GM21390 (cell line): ENCODE data around the gene GLCE.

Experiments used
- ATAC-seq: cut with Tn5 transposase; IDR thresholded peaks from one replicate; pipeline ENCODE4 v1.9.1; 2021; ENCODE audit not compliant: unreplicated experiment

GLCE gene

DNA sequence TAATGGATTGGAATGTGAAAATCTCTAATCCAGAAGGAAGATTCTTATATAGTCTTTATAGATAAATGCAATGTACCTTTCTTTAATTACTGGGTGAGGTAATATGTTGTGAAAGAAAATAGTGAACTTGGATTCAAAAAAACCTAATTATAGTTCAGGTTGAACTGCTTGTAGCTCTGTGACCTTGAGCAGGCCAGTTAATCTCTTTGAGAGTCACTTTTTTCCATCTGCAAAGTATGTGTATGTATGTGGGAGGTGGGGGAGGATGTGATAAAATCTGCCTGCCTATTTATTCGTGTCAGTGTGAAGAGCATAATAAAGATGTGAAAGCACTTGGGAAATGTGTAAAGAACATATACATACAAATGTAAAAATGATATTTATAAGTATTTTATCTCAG, 34.4 kb downstream of the GLCE start:
- no peak for ATAC-seq

DNA sequence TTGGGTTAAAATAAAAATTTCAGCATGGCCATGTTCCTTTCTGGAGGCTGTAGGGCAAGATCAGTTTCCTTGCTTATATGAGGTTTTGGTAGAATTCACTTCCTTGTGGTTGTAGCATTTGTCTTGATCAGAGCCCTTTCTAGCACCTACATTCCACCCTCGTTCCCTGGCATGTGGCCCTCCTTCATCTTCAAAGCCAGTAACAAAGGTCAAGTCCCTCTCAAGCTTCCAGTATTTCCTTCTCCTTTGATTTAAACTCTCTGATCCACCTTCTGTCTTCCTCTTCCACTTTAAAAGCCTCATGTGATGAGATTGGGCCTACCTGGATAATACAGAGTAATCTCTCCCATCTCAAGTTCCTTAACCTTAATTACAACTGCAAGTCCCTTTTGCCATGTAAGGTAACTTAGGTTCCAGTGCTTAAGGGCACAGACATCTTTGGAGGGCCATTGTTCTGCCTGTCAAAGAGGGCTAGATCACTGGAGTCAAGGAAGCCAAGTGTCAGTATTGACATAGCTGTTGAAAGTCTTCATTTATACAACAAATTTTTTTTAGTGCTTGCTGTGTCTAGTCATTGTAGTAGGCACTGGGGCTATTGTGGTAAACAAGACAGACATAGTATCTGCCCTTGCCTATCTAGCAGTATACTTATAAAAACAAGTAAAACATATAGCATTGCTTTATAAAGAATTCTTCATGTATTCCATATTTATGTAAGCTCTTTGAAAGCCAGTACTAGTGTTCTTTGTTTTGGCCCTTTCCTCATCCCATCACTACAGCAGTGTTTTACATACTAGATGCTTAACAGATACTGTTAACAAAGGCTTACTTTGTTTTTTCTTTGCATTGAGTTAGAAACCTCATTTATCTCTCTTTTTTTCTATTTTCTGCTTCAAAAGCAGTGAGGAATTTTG, 40.7 kb downstream of the GLCE start:
- no peak for ATAC-seq

DNA sequence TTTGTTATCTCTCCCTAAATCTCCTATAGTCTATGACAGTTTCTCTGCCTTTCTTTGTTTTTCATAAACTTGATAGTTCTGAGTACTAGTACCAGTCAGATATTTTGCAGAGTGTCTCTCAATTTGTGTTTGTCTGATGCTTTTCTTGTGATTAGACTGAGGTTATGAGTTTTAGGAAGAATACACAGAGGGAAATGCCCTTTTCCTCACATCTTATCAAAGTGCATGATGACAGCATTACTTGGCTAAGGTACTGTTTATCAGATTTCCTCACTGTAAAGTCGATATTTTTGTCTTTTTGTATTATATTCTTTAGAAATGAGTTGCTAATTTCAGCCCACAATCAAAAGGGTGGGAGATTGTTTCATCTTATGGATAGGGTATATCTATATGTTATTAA, 45.6 kb downstream of the GLCE start:
- ATAC-seq = no peak

DNA sequence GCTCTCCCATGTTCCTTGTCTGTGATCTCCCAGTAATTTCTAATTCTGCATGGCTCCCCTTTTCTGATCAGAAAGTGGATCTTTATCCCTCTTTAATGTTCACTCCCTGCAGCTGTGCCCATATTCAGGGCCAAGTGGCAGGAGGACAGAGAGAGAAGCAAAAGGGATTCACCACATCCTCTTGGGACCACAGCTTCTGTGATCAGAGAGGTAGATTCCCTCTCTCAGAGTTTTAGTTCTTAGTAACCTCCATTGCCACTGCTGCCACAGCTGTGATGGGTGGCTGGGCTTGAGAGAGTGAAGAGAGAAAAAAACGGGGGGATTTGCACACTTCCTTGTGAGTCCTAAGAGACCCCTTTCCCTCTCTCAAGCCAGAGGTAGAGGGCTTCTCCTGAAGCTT, 49.2 kb downstream of the GLCE start:
- no peak for ATAC-seq

DNA sequence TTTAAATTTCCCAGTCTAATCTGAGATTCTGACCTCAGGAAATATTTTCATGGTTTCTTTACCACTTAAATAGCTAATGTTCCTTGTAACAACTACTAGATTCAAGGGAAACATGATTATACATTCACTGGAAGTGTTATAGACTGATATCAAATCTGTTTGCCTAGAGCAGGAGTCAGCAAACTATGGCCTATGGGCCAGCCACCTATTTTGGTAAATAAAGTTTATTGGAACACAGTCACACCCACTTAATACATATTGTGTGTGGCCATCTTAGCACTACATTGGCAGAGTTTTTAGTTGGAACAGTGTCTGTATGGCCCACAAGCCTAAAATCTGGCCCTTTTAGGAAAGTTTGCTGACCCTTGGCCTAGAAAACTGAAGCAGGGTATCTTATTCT, 50.1 kb downstream of the GLCE start:
- no peak for ATAC-seq

DNA sequence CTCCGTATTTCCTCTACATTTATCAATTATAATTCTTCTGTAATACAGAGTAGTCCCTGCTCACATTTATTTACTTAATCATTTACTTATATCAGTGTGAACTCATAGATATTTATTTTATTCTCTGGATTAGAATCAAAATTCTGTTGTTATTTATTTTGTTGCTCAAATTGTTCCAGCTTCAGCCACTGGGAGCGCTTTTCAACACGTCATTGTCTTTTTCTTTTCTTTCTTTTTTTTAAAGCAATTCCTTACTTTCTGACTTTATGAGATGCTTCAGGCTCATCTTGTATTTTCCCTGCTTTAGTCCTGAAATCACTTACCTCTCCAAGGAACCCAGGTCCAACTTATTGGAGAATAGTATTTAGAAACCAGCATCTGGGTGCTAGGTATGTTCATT, 53.4 kb downstream of the GLCE start:
- no peak for ATAC-seq

DNA sequence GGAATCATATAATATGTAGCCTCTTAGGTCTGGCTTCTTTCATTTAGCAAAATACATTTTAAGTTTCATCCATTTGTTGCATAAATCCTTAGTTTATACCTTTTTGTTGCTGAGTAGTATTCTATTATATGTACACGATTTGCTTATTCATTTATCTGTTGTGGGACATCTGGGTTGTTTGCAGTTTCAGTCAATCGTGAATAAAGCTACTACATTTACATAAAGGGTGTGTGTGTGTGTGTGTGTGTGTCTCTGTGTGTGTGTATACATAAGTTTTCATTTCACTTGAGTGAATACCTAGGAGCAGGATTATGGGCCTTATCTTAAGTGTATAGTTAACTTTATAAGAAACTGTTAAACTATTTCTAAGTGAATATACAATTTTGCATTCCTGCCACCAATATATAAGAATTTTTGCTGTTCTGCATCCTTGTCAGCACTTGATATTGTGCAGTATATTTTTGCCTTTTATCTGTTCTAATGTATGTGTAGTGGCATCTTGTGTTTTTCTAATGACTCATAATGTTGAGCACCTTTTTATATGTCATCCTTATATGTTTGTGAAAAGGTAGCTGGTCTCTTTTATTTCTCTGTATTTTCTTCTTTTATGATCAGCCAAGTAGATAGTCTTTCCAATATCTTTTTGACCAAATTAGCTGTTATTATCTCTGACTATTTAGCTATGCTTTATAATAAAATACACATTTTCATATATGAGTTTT, 55.0 kb downstream of the GLCE start:
- no peak for ATAC-seq

DNA sequence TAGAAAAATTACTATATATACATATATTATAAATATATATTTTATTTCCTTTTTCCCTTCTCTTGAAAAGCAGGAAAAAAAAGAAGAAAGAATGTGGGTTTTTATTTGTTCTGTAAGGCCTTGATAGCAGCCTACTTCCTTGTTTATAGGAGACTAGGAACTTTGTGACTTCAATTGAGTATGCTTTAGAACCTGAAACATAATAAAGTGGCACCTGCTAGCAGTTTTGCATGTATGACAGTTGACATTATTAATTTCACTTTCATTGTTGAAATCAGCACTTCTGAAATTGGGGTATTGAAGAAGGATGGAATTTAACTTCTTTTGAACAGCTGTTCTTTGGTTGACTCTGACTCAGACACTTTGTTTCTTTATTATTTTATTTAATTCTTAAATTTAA, 56.9 kb downstream of the GLCE start:
- ATAC-seq = no peak

DNA sequence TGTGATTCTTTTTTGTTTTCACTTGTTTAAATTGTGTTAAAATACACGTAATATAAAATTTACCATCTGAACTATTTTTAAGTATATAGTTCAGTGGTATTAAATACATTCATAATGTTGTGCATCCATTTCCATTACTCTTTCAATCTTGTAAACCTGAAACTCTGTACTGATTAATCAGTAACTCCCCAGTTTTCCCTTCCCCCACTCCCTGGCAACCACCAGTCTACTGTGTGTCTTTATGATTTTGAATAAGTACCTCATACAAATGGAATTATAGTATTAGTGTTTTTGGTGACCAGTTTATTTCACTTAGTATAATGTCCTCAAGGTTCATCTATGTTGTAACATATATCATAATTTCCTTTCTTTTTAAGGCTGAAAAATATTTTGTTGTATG, 59.3 kb downstream of the GLCE start:
- no peak for ATAC-seq

DNA sequence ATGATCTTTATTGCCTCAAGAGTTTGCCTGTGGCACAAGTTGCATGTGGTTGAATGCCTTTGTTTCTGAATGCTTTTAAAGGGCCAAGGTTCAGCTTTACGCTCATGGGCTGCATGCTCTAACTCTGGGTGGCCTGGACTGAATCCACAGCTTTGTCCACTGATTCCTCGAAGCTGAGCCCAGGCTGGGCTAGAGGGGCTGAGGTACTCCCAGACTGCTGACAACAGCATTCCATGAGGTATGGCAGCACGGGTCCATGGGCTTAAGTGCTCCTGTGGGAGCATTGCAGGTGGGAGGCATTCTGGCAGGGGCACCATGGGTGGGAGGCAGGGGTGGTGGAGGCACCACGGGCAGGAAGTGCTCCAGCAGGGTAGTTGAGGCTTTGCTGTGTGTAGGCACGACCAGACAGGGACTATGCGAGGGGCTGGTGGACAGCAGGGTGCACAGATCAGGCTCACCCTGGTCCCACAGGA, 61.6 kb downstream of the GLCE start:
- ATAC-seq = no peak

DNA sequence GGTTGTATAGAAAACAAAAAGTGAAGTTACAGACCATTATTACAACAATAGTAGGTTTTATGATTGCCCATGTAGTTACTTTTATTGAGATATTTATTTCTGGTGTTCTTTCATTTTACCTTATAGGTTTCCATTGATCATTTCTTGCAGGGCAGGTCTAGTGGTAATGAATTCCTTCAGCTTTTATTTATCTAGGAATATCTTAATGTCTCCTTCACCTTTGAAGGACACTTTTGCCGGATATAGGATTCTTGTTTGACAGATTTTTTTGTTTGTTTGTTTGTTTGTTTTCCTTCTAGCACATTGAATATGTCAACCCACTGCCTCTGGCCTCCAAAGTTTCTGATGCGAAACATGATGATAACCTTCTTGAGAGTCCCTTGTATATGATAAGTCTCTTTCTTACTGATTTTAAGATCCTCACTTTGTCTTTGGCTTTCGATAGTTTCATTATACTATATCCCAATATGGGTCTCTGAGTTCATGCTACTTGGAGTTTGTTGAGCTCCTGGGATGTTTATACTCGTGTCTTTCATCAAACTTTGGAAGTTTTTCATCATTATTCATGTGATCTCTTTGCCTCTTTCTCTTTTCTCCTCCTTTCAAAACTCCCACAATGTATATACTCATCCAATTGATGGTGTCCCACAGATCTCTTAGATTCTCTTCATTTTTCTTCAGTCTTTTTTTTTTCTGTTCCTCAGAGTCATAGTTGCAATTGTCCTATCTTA, 62.8 kb downstream of the GLCE start:
- ATAC-seq = no peak

DNA sequence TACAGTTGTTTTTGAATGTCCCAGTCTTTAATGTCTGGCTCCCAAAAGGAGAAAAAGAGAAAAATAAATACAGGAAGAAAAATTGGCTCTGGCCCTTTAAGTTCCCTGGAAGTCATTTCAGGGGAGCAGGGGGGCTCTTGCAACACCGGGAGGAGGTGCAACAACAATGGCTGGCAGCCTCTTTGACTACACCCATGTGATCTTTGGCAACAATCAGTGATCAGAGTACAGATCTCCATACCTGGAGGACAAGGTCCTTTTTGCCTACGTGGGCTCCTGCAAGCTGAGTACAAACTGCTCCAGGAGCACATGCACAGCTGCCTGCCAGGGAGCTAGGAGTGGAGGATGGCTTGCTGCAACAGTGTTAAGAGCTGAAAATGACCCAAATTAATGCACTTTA, 63.9 kb downstream of the GLCE start:
- ATAC-seq = no peak

DNA sequence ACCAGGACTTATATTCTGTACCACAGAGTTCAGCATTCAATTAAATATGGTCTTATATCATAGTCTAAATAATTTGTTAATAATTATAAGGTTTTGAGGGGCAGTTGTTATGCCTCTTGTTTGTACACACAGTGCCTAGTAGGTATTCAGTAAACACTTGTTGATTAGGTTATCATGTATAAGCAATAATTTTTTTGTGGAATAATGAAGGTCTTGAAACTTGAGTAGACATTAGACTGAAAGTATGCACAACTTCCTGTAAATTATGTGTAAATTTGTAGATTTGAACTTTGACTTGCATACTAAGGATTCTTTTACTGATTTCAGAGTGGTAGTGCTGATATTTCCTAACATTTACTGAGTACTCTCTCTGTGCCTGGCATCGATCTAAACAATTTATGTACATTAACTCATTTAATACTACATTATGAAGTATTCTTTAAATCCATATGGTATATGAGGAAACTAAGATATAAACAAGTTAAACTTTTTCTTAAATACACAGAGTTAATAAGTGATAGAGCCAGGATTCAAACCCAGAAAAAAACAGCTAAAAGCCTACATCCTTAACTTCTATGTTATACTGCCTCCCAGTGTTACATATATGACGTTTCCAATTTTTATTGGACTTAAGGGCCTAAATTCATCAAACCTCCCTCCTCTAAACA, 65.1 kb downstream of the GLCE start:
- ATAC-seq = no peak

DNA sequence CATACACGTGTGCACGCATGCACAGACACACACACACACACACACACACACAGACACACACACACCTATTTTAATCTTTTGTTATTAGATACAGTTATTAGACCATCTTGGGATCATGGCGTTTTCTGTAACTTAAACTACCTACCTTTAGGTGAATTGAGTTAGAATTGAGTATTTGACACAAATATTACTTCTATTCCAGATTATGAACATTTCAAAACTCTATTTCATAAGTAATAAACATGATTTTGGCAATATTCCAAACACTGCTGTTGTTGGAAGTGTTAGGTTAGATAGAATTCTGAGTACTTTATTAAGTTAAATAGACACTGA, 65.6 kb downstream of the GLCE start:
- ATAC-seq = no peak

DNA sequence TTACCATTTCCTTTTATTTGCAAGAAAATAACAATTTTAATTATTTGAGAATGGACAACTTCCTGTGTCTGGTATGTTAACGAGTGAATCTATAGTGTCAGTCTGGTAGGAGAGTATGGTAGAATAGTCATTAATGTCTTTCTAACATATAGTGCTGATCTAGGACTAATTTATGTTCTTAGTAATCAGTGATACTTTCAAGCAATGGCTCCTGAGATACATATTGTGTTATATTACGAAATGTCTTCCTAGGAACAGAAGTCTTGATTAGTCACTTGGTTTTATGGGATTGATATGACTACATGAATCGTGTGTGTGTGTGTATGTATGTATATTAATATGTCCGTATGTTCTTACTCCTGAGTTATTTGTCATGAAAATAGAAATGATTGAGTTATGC, 71.7 kb downstream of the GLCE start:
- ATAC-seq = no peak

DNA sequence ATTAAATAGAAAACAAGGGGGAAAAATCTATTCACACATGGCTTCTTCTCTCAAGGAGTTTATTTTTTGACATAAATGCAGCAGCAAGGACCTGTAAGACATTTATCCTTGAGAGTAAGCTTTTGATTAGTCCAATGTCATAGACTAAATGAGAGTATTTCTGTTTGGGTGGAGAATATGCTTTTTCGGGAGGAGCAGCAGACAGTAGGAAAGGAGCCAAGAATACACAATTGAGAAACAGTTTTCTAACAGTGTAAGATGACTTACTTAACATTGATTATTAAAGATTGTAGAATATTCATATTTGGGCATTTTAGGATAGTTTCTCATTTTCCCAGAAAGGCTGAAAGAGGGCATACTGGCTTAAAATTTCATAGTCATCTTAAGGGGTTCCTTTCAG, 72.3 kb downstream of the GLCE start:
- no peak for ATAC-seq

DNA sequence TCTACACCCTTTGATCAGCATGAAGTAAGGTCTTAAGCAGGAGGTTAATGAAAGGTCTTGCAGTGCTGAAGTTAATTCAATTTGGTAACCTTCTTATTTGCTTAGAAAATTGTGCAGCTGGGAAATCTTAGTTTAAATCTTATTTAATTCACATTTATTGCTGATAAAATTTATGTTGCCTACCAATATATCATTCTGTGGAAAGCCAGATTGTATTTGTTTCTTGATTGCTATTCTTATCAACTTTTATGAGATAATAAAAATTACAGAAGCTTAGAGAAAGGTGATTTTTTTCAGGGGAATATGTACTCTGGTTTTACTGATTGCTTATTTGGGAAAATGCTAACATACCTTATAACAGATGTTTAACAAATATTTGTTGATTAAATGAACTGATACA, 74.2 kb downstream of the GLCE start:
- no peak for ATAC-seq

DNA sequence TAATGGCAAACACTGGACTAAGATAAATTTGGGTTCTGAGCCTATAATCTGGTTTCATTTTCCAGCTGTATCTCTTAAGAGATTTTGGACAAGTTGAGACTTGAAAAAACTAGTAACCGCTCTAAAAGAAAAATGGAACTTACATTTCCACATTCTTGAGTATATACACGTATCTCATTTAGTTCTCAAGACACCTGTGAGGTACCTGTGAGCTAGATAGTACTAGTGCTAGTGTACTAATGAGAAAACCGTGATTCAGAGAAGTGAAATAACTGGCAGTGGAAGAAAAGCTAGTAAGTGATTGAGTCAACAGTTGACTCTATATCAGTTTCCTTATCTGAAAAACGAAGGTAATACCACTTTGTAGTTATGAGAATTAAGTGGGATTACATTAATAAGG, 76.1 kb downstream of the GLCE start:
- ATAC-seq = no peak

DNA sequence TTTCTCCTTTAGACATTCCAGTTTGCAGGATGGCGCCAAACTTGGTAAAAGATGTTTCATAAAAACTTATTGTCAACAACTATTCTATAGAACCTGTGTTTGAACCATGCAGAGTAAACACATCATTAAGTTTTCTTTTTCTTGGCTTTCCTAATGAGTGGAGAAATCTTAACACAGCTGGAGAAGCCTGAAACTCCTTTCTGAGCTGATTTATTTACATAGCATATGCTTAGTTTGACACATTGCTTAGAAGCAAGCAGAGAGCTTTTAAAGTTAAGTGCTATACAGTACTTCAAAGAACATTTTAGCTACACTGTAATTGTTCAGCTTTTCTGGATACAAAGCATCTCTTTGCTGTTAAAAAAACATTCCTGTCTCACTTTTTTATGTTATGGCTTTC, 77.3 kb downstream of the GLCE start:
- no peak for ATAC-seq

DNA sequence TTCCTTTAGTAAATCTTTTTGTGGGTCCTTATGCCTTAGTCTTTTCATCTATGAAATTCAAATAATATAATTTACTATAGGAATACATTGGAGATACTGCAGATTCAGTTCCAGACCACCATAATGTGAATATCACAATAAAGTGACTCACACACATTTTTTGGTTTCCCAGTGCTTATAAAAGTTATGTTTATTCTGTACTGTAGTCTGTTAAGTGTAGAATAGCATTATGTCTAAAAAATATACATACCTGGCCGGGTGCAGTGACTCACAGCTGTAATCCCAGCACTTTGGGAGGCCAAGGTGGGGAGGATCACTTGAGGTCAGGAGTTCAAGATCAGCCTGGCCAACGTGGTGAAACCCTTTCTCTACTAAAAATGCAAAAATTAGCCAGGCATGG, 84.4 kb downstream of the GLCE start:
- no peak for ATAC-seq

DNA sequence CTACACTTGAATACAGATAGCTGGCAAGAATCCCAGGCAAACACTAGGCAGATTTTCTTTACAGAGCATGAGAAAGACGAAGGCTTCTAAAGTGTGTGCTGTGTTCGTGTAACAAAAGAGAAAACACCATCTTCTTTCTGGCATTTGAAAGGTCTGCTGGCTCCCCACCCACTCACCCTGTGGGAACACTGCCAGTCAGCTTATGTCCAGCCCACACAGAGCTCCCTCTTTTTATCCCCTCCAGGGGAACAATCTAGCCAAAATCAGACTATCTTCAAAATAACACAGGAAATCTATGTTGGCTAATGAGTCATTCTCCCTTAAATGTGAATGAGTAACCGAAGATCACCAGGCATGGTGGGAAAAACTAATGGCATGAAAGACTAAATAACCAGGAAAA, 92.7 kb downstream of the GLCE start:
- no peak for ATAC-seq
